Loucy (cell line): ENCODE measurements around the gene GTF2F2.

Experiments
- H2AFZ ChIP-seq: fragments of 200-600 bp; sonication (generic); 2 replicates; pipeline ENCODE4 v1.6.0; 2016; ENCODE audit warnings: antibody characterized with exemption, mild to moderate bottlenecking, low read length, moderate library complexity
- H3F3A ChIP-seq: fragments of 200-600 bp; 2 replicates; pipeline ENCODE4 v1.6.0; 2016; ENCODE audit warnings: antibody characterized with exemption, low read depth, mild to moderate bottlenecking
- H3K27me3 ChIP-seq: fragments of 200-600 bp; sonication (generic); 2 replicates; pipeline ENCODE4 v1.6.1; 2014; ENCODE audit warnings: low read length, mild to moderate bottlenecking; ENCODE audit not compliant: insufficient read depth, poor library complexity, severe bottlenecking
- H3K36me3 ChIP-seq: fragments of 200-600 bp; sonication (generic); 2 replicates; pipeline ENCODE4 v1.6.1; 2016; ENCODE audit warnings: low read length; ENCODE audit not compliant: insufficient read depth
- H3K4me1 ChIP-seq: fragments of 200-600 bp; sonication (generic); 2 replicates; pipeline ENCODE4 v1.5.1; 2014; ENCODE audit warnings: low read length, mild to moderate bottlenecking; ENCODE audit not compliant: insufficient read depth, poor library complexity, severe bottlenecking
- H3K4me2 ChIP-seq: fragments of 200-600 bp; sonication (generic); 2 replicates; pipeline ENCODE4 v1.6.0; 2014; ENCODE audit warnings: antibody characterized with exemption, low read length, low read depth, mild to moderate bottlenecking; ENCODE audit not compliant: poor library complexity, severe bottlenecking
- H3K4me3 ChIP-seq: fragments of 200-600 bp; sonication (generic); 2 replicates; pipeline ENCODE4 v1.5.1; 2014; ENCODE audit warnings: low read length, mild to moderate bottlenecking, mixed read lengths; ENCODE audit not compliant: poor library complexity, severe bottlenecking
- H3K79me2 ChIP-seq: fragments of 200-600 bp; sonication (generic); 2 replicates; pipeline ENCODE4 v1.6.1; 2014; ENCODE audit warnings: low read length; ENCODE audit not compliant: insufficient read depth
- H3K9ac ChIP-seq: fragments of 200-600 bp; sonication (generic); 2 replicates; pipeline ENCODE4 v1.6.0; 2014; ENCODE audit warnings: mild to moderate bottlenecking, low read depth, low read length, moderate library complexity; ENCODE audit not compliant: poor library complexity, severe bottlenecking
- H3K9me2 ChIP-seq: fragments of 200-600 bp; sonication (generic); replicated peaks from 2 replicates; pipeline ENCODE4 v1.6.1; 2016; ENCODE audit warnings: low read depth, low read length, mixed read lengths
- H3K9me3 ChIP-seq: fragments of 200-600 bp; sonication (generic); 2 replicates; pipeline ENCODE4 v1.6.1; 2014; ENCODE audit warnings: mild to moderate bottlenecking, antibody characterized with exemption, low read length, low read depth; ENCODE audit not compliant: insufficient read depth
- H4K20me1 ChIP-seq: fragments of 200-600 bp; sonication (generic); 2 replicates; pipeline ENCODE4 v1.6.0; 2014; ENCODE audit warnings: antibody characterized with exemption, low read length, mild to moderate bottlenecking; ENCODE audit not compliant: insufficient read depth, poor library complexity, severe bottlenecking
- CTCF ChIP-seq: fragments of 200-600 bp; sonication (generic); conservative IDR thresholded peaks from 2 replicates; pipeline ENCODE4 v1.5.1; 2014; ENCODE audit warnings: mild to moderate bottlenecking, antibody characterized with exemption, low read length
- EZH2phosphoT487 ChIP-seq: fragments of 200-600 bp; IDR thresholded peaks from 2 replicates; pipeline ENCODE4 v1.6.1; 2018; ENCODE audit warnings: antibody characterized with exemption, mild to moderate bottlenecking, moderate library complexity, borderline replicate concordance

The GTF2F2 gene

GRCh38 chr13:45315520-45316167 lies 195.3 kb downstream of the GTF2F2 start:
- H2AFZ ChIP-seq = no peak overlapping the region
- no peaks in the 10 kb centered on the region for H4K20me1 ChIP-seq
- no peaks in the 10 kb centered on the region for H3K9me3 ChIP-seq
- H3K9me2 ChIP-seq = no peaks in the 10 kb centered on the region
- H3K36me3 ChIP-seq = no peaks in the 10 kb centered on the region
- H3K27me3 ChIP-seq = no peaks in the 10 kb centered on the region
- H3K4me1 ChIP-seq = peaks cover 9% of the 10 kb centered on the region
- TF ChIP-seq EZH2phosphoT487 (no peak), CTCF (no peak)
- H3K4me2 ChIP-seq = no peak overlapping the region
- H3F3A ChIP-seq = no peaks in the 10 kb centered on the region
- H3K79me2 ChIP-seq = no peaks in the 10 kb centered on the region
- no peak overlapping the region for H3K4me3 ChIP-seq
- H3K9ac ChIP-seq = no peak overlapping the region

- H3K9ac ChIP-seq = no peak overlapping the region
- no peaks in the 10 kb centered on the region for H3F3A ChIP-seq
- H3K4me1 ChIP-seq = peaks cover 2% of the 10 kb centered on the region
- H3K9me2 ChIP-seq = no peaks in the 10 kb centered on the region
- no peaks in the 10 kb centered on the region for H3K79me2 ChIP-seq
- TF ChIP-seq CTCF (no peak), EZH2phosphoT487 (no peak)
- H3K36me3 ChIP-seq = no peaks in the 10 kb centered on the region
- H3K4me3 ChIP-seq = no peak overlapping the region
- H3K4me2 ChIP-seq = no peak overlapping the region
- H4K20me1 ChIP-seq = no peaks in the 10 kb centered on the region
- no peaks in the 10 kb centered on the region for H3K9me3 ChIP-seq
- no peak overlapping the region for H2AFZ ChIP-seq
- no peaks in the 10 kb centered on the region for H3K27me3 ChIP-seq
Measured at GRCh38 chr13:45316338-45316737, 196.0 kb downstream of the GTF2F2 start.

- no peak for TF ChIP-seq CTCF
- TF ChIP-seq EZH2phosphoT487 = no peak
- Histone ChIP-seq H3K4me2 (no peak overlapping the region), H3K27me3 (no peaks in the 10 kb centered on the region), H3K9ac (no peak overlapping the region), H2AFZ (no peak overlapping the region), H3K4me3 (no peak overlapping the region), H3K9me2 (no peaks in the 10 kb centered on the region), H3K36me3 (no peaks in the 10 kb centered on the region), H3K79me2 (no peaks in the 10 kb centered on the region), H3K9me3 (no peaks in the 10 kb centered on the region), H4K20me1 (no peaks in the 10 kb centered on the region), H3K4me1 (no peaks in the 10 kb centered on the region), H3F3A (no peaks in the 10 kb centered on the region)
Measured at GRCh38 chr13:45316996-45317395, 196.7 kb downstream of the GTF2F2 start.
